ENCODE data around the gene TMC2.

DNA sequence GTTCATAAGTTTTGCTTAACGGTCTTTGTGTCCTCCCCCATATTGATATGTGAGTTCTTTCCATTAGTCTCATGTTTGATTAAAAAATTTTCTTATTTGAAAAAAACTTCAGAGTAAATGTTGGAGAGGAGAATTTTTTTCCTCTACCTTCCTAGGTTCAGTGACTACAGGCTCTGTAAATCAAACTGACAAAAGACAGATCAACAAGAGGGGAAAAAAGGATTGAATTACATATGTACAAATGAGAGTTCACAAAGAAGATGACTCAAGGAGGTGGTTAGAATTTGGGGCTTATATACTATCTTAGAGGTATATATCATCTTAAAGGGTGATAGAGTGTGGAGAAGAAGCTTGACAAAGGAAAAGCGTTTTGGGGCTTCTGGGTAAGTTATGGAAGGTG, 5.6 kb downstream of the TMC2 start:
- TF ChIP-seq, protein P1, sequence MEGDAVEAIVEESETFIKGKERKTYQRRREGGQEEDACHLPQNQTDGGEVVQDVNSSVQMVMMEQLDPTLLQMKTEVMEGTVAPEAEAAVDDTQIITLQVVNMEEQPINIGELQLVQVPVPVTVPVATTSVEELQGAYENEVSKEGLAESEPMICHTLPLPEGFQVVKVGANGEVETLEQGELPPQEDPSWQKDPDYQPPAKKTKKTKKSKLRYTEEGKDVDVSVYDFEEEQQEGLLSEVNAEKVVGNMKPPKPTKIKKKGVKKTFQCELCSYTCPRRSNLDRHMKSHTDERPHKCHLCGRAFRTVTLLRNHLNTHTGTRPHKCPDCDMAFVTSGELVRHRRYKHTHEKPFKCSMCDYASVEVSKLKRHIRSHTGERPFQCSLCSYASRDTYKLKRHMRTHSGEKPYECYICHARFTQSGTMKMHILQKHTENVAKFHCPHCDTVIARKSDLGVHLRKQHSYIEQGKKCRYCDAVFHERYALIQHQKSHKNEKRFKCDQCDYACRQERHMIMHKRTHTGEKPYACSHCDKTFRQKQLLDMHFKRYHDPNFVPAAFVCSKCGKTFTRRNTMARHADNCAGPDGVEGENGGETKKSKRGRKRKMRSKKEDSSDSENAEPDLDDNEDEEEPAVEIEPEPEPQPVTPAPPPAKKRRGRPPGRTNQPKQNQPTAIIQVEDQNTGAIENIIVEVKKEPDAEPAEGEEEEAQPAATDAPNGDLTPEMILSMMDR (IDR thresholded peaks at IDR 0.05) = no peak
- no peak for TF ChIP-seq POLR2A (IDR thresholded peaks at IDR 0.05)

Measured in Peyer's patch (tissue), 4 donors.